Osteoblast (primary cell): Measurements from ENCODE around the gene SBNO1. TPM values are rescaled to one million over a fixed set of nuclear protein-coding genes. Genes with fewer than 3 reads are reported as not detected.
"Not testable (repeated sequence)": the region's sequence is repeated elsewhere in the genome, so short reads cannot be mapped to it uniquely, and the experiment has no call there.

ENCODE experiments used
- DNase-seq: peaks from one replicate; pipeline ENCODE4 v3.0.0; 2011; ENCODE audit warnings: low spot score, mixed read lengths; ENCODE audit not compliant: insufficient read length; ENCODE audit errors: missing footprints
- H2AFZ ChIP-seq: 2 replicates; pipeline ENCODE4 v1.6.0; 2011; ENCODE audit warnings: mild to moderate bottlenecking, low read length
- H3K27ac ChIP-seq: 2 replicates; pipeline ENCODE4 v1.5.1; 2011; ENCODE audit warnings: mild to moderate bottlenecking, low read depth, low read length, moderate library complexity
- H3K27me3 ChIP-seq: 2 replicates; pipeline ENCODE4 v1.6.0; 2012; ENCODE audit warnings: mild to moderate bottlenecking, control low read depth, inconsistent platforms, low read length, moderate library complexity; ENCODE audit not compliant: insufficient read depth
- H3K36me3 ChIP-seq: 2 replicates; pipeline ENCODE4 v1.5.1; 2011; ENCODE audit warnings: mild to moderate bottlenecking, low read length, control low read depth, moderate library complexity; ENCODE audit not compliant: insufficient read depth
- H3K4me1 ChIP-seq: 2 replicates; pipeline ENCODE4 v1.5.1; 2011; ENCODE audit warnings: mild to moderate bottlenecking, low read length, control low read depth, moderate library complexity; ENCODE audit not compliant: insufficient read depth
- H3K4me2 ChIP-seq: 2 replicates; pipeline ENCODE4 v1.6.0; 2011; ENCODE audit warnings: mild to moderate bottlenecking, low read length; ENCODE audit not compliant: insufficient read depth
- H3K4me3 ChIP-seq: fragments of 200-600 bp; sonication (generic); 3 replicates; pipeline ENCODE4 v1.5.1; 2012; ENCODE audit warnings: mild to moderate bottlenecking, low read length, inconsistent platforms; ENCODE audit not compliant: insufficient read depth
- H3K79me2 ChIP-seq: 2 replicates; pipeline ENCODE4 v1.6.0; 2012; ENCODE audit warnings: mild to moderate bottlenecking, low read length, control low read depth, inconsistent platforms; ENCODE audit not compliant: insufficient read depth
- H3K9me3 ChIP-seq: 2 replicates; pipeline ENCODE4 v1.5.1; 2011; ENCODE audit warnings: low read depth, low read length, control low read depth
- H4K20me1 ChIP-seq: 2 replicates; pipeline ENCODE4 v1.6.0; 2012; ENCODE audit warnings: mild to moderate bottlenecking, low read length, control low read depth; ENCODE audit not compliant: insufficient read depth
- CTCF ChIP-seq: IDR thresholded peaks from 2 replicates; pipeline ENCODE4 v1.5.1; 2011; ENCODE audit warnings: mild to moderate bottlenecking, low read depth, low read length, moderate library complexity; ENCODE audit errors: extremely low read depth
- total RNA-seq: library from RNA; depleted of rRNA; stranded (reverse); fragments of >200 nt; gene quantifications from 2 replicates; pipeline ENCODE4 v1.2.3, GENCODE V29; 2012

Gene SBNO1
- 28.6 and 30.4 TPM in 2 replicates for total RNA-seq

GRCh38 chr12:123364532-123365024, at the start of gene SBNO1:
Gene SBNO1 (minus strand): TSS chr12:123364847. CDS start chr12:123350441, 14,406 bp downstream.
- no peaks in the 10 kb centered on the region for H3K36me3 ChIP-seq
- peak within 1 kb of the TSS; percentile 92 for H2AFZ ChIP-seq
- no peaks in the 10 kb centered on the region for H3K9me3 ChIP-seq
- H3K4me1 ChIP-seq: peaks cover 11% of the 10 kb centered on the region
- no peaks in the 10 kb centered on the region for H3K27me3 ChIP-seq
- peak; percentile 97 for DNase-seq
- no peak for TF ChIP-seq CTCF
- peaks cover 49% of the 10 kb centered on the region for H3K79me2 ChIP-seq
- H3K4me3 ChIP-seq: peak within 1 kb of the TSS; percentile 77
- H4K20me1 ChIP-seq: peaks cover 27% of the 10 kb centered on the region
- H3K27ac ChIP-seq: peak within 1 kb of the TSS; percentile 99
- H3K4me2 ChIP-seq: peak within 1 kb of the TSS; percentile 95

GRCh38 chr12:123410041-123410412, 45.4 kb upstream of the SBNO1 start:
- Histone ChIP-seq H3K9me3 (no peaks in the 10 kb centered on the region), H3K79me2 (peaks cover 2% of the 10 kb centered on the region), H3K4me2 (no peak overlapping the region), H3K4me3 (no peak overlapping the region), H3K4me1 (no peaks in the 10 kb centered on the region), H2AFZ (no peak overlapping the region), H3K27me3 (no peaks in the 10 kb centered on the region), H3K36me3 (peaks cover 30% of the 10 kb centered on the region), H4K20me1 (no peaks in the 10 kb centered on the region), H3K27ac (no peak overlapping the region)
- no peak for DNase-seq
- TF ChIP-seq CTCF: no peak

- H3K79me2 ChIP-seq, H3K27ac ChIP-seq, DNase-seq, H3K9me3 ChIP-seq, H3K4me3 ChIP-seq, H2AFZ ChIP-seq, H3K27me3 ChIP-seq, H3K4me1 ChIP-seq, H4K20me1 ChIP-seq, H3K4me2 ChIP-seq: not testable (repeated sequence)
- peaks cover 36% of the 10 kb centered on the region for H3K36me3 ChIP-seq
Observed at GRCh38 chr12:123409284-123410040, 44.8 kb upstream of the SBNO1 start.

GRCh38 chr12:123408619-123409018, 44.0 kb upstream of the SBNO1 start:
- H2AFZ ChIP-seq, H3K27me3 ChIP-seq, H3K4me1 ChIP-seq, DNase-seq, H3K4me2 ChIP-seq, H3K27ac ChIP-seq, H4K20me1 ChIP-seq, H3K4me3 ChIP-seq, H3K9me3 ChIP-seq: not testable (repeated sequence)
- H3K79me2 ChIP-seq: peaks cover 15% of the 10 kb centered on the region
- peaks cover 44% of the 10 kb centered on the region for H3K36me3 ChIP-seq

- H3K4me3 ChIP-seq, H2AFZ ChIP-seq, H3K9me3 ChIP-seq, H3K27me3 ChIP-seq, H3K27ac ChIP-seq, H4K20me1 ChIP-seq, H3K4me1 ChIP-seq, H3K4me2 ChIP-seq, DNase-seq: not testable (repeated sequence)
- peaks cover 22% of the 10 kb centered on the region for H3K79me2 ChIP-seq
- H3K36me3 ChIP-seq: peaks cover 51% of the 10 kb centered on the region
Observed at GRCh38 chr12:123407934-123408333, 43.3 kb upstream of the SBNO1 start.

GRCh38 chr12:123407269-123407668, 42.6 kb upstream of the SBNO1 start:
- H2AFZ ChIP-seq, H3K4me3 ChIP-seq, H3K27me3 ChIP-seq, H3K4me1 ChIP-seq, H3K4me2 ChIP-seq, H3K27ac ChIP-seq, H3K9me3 ChIP-seq, H4K20me1 ChIP-seq, DNase-seq: not testable (repeated sequence)
- Histone ChIP-seq H3K79me2 (peaks cover 29% of the 10 kb centered on the region), H3K36me3 (peaks cover 58% of the 10 kb centered on the region)
